CD14-positive monocyte (primary cell): ENCODE data around the gene RSPH4A. TPM values are rescaled to one million over a fixed set of nuclear protein-coding genes. Genes with fewer than 3 reads are reported as not detected.

Experiments used
- DNase-seq, 3 donors: peaks; one replicate each; pipeline ENCODE4 v3.0.0-alpha.2; 2011 to 2022
- H2AFZ ChIP-seq: 2 replicates; pipeline ENCODE4 v1.6.0; 2012; ENCODE audit warnings: mild to moderate bottlenecking, low read depth, low read length, inconsistent platforms; ENCODE audit not compliant: insufficient read depth, poor library complexity, severe bottlenecking
- H3K27ac ChIP-seq, 2 donors: 1 replicate in 1 of 2; 2 replicates in 1 of 2; pipeline ENCODE4 v1.5.1; 2012 to 2013; ENCODE audit warnings: low read length in 2 of 2, control low read depth in 1 of 2, inconsistent platforms in 1 of 2, low read depth in 1 of 2, mild to moderate bottlenecking in 1 of 2
- H3K27me3 ChIP-seq, 2 donors: one replicate each; pipeline versions ENCODE4 v1.6.0 to v1.6.1; 2011 to 2013; ENCODE audit warnings: low read length in 2 of 2; ENCODE audit not compliant: control insufficient read depth in 2 of 2, insufficient read depth in 2 of 2
- H3K36me3 ChIP-seq, 2 donors: replicated peaks in 1 of 2; 1 replicate in 1 of 2; 2 replicates in 1 of 2; pipeline versions ENCODE4 v1.5.1 to v1.6.1; 2012 to 2013; ENCODE audit warnings: low read length in 2 of 2, control low read depth in 1 of 2, inconsistent platforms in 1 of 2, mild to moderate bottlenecking in 1 of 2; ENCODE audit not compliant: insufficient read depth in 2 of 2, control insufficient read depth in 1 of 2
- H3K4me1 ChIP-seq, 2 donors: 1 replicate in 1 of 2; 2 replicates in 1 of 2; pipeline versions ENCODE4 v1.5.1 to v1.6.1; 2012 to 2013; ENCODE audit warnings: low read length in 2 of 2, control low read depth in 1 of 2, inconsistent platforms in 1 of 2, mild to moderate bottlenecking in 1 of 2, moderate library complexity in 1 of 2; ENCODE audit not compliant: insufficient read depth in 2 of 2, control insufficient read depth in 1 of 2
- H3K4me2 ChIP-seq: replicated peaks from 2 replicates; pipeline ENCODE3; 2012; ENCODE audit warnings: low read length, moderate library complexity, mild to moderate bottlenecking; ENCODE audit not compliant: poor library complexity, severe bottlenecking; ENCODE audit errors: extremely low read depth
- H3K4me3 ChIP-seq, 3 experiments: fragments of 200-600 bp in 1 of 3; sonication (generic) in 1 of 3; replicated peaks in 1 of 3; 1 replicate in 2 of 3; 2 replicates in 1 of 3; pipeline ENCODE4 v1.5.1; 2011 to 2013; ENCODE audit warnings: low read length in 3 of 3, mild to moderate bottlenecking in 3 of 3, control low read depth in 2 of 3, low read depth in 2 of 3, inconsistent platforms in 1 of 3, moderate library complexity in 1 of 3
- H3K79me2 ChIP-seq: 2 replicates; pipeline ENCODE4 v1.6.0; 2012; ENCODE audit warnings: mild to moderate bottlenecking, control low read depth, inconsistent platforms, low read length, moderate library complexity; ENCODE audit not compliant: insufficient read depth
- H3K9ac ChIP-seq: 2 replicates; pipeline ENCODE4 v1.6.0; 2017; ENCODE audit warnings: low read length, mild to moderate bottlenecking; ENCODE audit not compliant: insufficient read depth, poor library complexity, severe bottlenecking
- H3K9me3 ChIP-seq, 2 donors: replicated peaks in 1 of 2; 1 replicate in 1 of 2; 2 replicates in 1 of 2; pipeline versions ENCODE4 v1.5.1 to v1.6.1; 2012 to 2013; ENCODE audit warnings: low read length in 2 of 2, control low read depth in 1 of 2; ENCODE audit not compliant: control insufficient read depth in 1 of 2, insufficient read depth in 1 of 2
- H4K20me1 ChIP-seq: 2 replicates; pipeline ENCODE4 v1.6.0; 2012; ENCODE audit warnings: mild to moderate bottlenecking, low read length, control low read depth, moderate library complexity; ENCODE audit not compliant: insufficient read depth
- H3K27ac Mint-ChIP-seq, 7 donors: one replicate each; pipeline ENCODE4 v1.8.0; 2020; ENCODE audit warnings: mild to moderate bottlenecking in 7 of 7, mixed read lengths in 7 of 7, moderate library complexity in 6 of 7, inconsistent platforms in 2 of 7
- H3K27me3 Mint-ChIP-seq, 3 donors: one replicate each; pipeline ENCODE4 v1.8.0; 2021 to 2022; ENCODE audit warnings: low read depth in 3 of 3, mild to moderate bottlenecking in 3 of 3, mixed read lengths in 3 of 3, moderate library complexity in 3 of 3, inconsistent platforms in 1 of 3
- H3K36me3 Mint-ChIP-seq, 2 donors: one replicate each; pipeline ENCODE4 v1.8.0; 2020; ENCODE audit warnings: mixed read lengths in 2 of 2, inconsistent platforms in 1 of 2, mild to moderate bottlenecking in 1 of 2
- H3K4me1 Mint-ChIP-seq: one replicate; pipeline ENCODE4 v1.8.0; 2020; ENCODE audit warnings: mild to moderate bottlenecking, mixed read lengths
- H3K4me3 Mint-ChIP-seq, 2 donors: one replicate each; pipeline ENCODE4 v1.8.0; 2020; ENCODE audit warnings: mild to moderate bottlenecking in 2 of 2, mixed read lengths in 2 of 2, moderate library complexity in 1 of 2
- H3K9me3 Mint-ChIP-seq, 7 donors: one replicate each; pipeline ENCODE4 v1.8.0; 2020 to 2022; ENCODE audit warnings: mixed read lengths in 7 of 7, mild to moderate bottlenecking in 6 of 7, moderate library complexity in 6 of 7, inconsistent platforms in 2 of 7
- WGBS: methylation state at CpG from one replicate; pipeline ENCODE4 v1.1.5; 2013; ENCODE audit warnings: missing lambda C conversion rate; ENCODE audit not compliant: insufficient coverage; 5-methylcytosine and 5-hydroxymethylcytosine counted together
- intact Hi-C, 2 donors: fragments of 100-400 bp; cut with micrococcal nuclease; formaldehyde crosslinking; loops; one replicate each; pipeline versions ENCODE4 v1.15.0 to v1.15.1; 2023
- polyA plus RNA-seq, 3 donors: library from polyadenylated mRNA; depleted of rRNA in 1 of 3; unstranded in 2 of 3; stranded (reverse) in 1 of 3; fragments of 300-500 nt in 2 of 3; fragments of >200 nt in 1 of 3; fragmentation: Illumina TruSeq in 2 of 3; gene quantifications; 1 replicate in 2 of 3; 2 replicates in 1 of 3; pipeline ENCODE4 v1.2.3, GENCODE V29; 2012 to 2021
- TF ChIP-seq, protein P1 (sequence below): fragments of 200-600 bp; IDR thresholded peaks from one replicate; pipeline ENCODE4 v1.8.0; 2022; ENCODE audit warnings: antibody characterized with exemption, mild to moderate bottlenecking

The RSPH4A gene
- polyA plus RNA-seq, 3 donors: 0.15 TPM; not detected in 2

DNA sequence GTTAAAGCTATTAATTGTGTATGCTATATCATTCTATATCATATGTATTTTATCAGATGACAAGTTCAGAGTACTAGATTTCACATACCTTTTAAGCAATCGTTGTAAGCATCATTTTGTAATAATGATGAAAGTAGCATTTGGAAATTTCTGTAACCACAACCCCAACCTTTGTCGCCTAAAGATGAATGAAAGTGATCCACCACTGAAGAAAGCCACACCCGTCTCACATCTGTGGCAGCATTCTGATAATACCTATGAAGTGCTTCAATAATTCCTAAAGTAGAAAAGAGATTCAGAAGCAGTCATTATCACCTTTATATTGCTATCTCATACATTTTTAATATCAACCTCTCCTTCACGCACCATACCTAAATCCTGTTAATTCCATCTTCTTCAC is 35.6 kb downstream of the RSPH4A start:
- H2AFZ ChIP-seq: no peak overlapping the region
- H3K79me2 ChIP-seq: peaks cover 3% of the 10 kb centered on the region
- Mint-ChIP-seq H3K4me1 (peaks cover 5% of the 10 kb centered on the region), H3K4me3 (no peak overlapping the region), H3K36me3 (peaks cover 64 to 76% of the 10 kb centered on the region in 2 donors), H3K27me3 (no peaks in the 10 kb centered on the region), H3K27ac (peak overlapping the region in 2 of 7 donors; percentile 38 to 70), H3K9me3 (no peaks in the 10 kb centered on the region)
- no peak overlapping the region for H3K9ac ChIP-seq
- no peaks in the 10 kb centered on the region for H3K27me3 ChIP-seq
- no peak overlapping the region for H3K4me3 ChIP-seq
- no peaks in the 10 kb centered on the region for H4K20me1 ChIP-seq
- TF ChIP-seq, protein P1, sequence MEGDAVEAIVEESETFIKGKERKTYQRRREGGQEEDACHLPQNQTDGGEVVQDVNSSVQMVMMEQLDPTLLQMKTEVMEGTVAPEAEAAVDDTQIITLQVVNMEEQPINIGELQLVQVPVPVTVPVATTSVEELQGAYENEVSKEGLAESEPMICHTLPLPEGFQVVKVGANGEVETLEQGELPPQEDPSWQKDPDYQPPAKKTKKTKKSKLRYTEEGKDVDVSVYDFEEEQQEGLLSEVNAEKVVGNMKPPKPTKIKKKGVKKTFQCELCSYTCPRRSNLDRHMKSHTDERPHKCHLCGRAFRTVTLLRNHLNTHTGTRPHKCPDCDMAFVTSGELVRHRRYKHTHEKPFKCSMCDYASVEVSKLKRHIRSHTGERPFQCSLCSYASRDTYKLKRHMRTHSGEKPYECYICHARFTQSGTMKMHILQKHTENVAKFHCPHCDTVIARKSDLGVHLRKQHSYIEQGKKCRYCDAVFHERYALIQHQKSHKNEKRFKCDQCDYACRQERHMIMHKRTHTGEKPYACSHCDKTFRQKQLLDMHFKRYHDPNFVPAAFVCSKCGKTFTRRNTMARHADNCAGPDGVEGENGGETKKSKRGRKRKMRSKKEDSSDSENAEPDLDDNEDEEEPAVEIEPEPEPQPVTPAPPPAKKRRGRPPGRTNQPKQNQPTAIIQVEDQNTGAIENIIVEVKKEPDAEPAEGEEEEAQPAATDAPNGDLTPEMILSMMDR: no peak
- no peak overlapping the region for H3K27ac ChIP-seq
- H3K4me2 ChIP-seq: no peak overlapping the region
- H3K36me3 ChIP-seq: peaks cover 56 to 98% of the 10 kb centered on the region in 2 donors
- no peaks in the 10 kb centered on the region for H3K4me1 ChIP-seq
- no peak for DNase-seq
- 80% methylated on average over 2 of the region's 4 CpGs for WGBS
- intact Hi-C loops: no loop called here
- H3K9me3 ChIP-seq: no peaks in the 10 kb centered on the region

DNA sequence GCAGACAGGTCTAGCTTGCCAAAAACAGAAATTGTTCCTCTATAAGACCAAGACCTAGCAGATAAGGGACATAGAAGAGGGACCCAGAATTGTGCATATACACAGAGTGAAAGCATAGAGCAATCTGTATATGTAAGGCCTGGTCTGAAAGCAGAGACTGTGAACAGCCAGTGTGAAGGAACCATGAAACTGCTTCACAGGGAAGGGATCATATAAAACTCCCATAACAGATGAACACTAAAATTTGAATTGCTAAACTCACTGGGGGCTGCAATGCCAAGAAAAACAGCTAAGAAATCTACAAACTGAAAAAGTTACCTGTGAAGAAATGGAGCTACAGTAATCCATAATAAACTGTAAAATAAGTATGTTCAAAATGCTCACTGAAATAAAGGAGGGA is 45.3 kb downstream of the RSPH4A start:
- H3K4me3 Mint-ChIP-seq: no peak overlapping the region

More for the DNA sequence above, 45.3 kb downstream of the RSPH4A start:
- H3K9ac ChIP-seq: no peak overlapping the region
- H3K27me3 ChIP-seq: no peaks in the 10 kb centered on the region
- Mint-ChIP-seq H3K36me3 (peaks cover 36 to 54% of the 10 kb centered on the region in 2 donors), H3K27me3 (no peaks in the 10 kb centered on the region), H3K4me1 (peaks cover 34% of the 10 kb centered on the region), H3K9me3 (no peaks in the 10 kb centered on the region), H3K27ac (no peak overlapping the region)
- no peak overlapping the region for H3K4me2 ChIP-seq
- peaks cover 62% of the 10 kb centered on the region for H3K79me2 ChIP-seq
- peaks cover 32% of the 10 kb centered on the region for H4K20me1 ChIP-seq
- peaks cover 3 to 21% of the 10 kb centered on the region in 2 donors for H3K4me1 ChIP-seq
- H3K4me3 ChIP-seq: no peak overlapping the region
- H3K36me3 ChIP-seq: peaks cover 33 to 49% of the 10 kb centered on the region in 2 donors
- TF ChIP-seq, protein P1: no peak
- H3K27ac ChIP-seq: peak overlapping the region in 1 of 2 donors; percentile 26
- no peak for DNase-seq
- H2AFZ ChIP-seq: no peak overlapping the region
- intact Hi-C loops: no loop called here
- H3K9me3 ChIP-seq: no peaks in the 10 kb centered on the region
